ENCODE data around the gene PHF14.

The PHF14 gene

DNA sequence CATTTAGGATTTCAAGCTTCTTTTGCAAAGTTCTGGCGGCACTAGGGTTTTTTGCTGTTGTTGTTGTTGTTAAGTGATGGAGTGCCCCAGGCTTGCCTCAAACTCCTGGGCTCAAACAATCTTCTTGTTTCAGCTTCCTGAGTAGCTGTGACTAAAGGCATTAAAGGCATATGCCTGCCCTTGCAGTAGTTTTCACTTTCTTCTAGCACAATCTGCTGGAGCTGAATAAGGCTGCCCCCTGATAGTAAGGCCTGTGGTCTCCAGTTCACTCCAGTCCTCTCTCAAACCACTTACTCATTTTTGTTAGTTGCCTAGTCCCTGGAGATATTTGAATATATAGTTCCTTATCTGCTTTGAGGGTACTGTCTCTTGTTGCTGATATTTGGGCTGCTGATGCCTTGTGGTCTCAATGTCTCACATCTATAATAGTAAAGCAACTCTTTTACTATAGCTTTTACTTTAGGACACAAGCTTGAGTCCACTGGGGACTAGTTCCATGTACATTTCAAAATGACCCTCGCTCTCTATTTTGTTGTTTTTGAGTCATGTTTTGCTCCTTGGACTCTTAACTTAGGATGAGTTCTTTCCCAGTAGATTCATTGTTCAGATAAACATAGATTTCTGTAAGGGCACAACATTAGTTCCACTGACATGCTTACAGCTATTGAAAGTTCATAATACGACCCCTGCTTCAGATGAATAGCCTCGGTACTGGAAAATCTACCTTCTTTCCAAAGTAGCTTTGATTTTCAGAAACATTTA, 25.5 kb downstream of the PHF14 start:
- TF ChIP-seq, protein P1, sequence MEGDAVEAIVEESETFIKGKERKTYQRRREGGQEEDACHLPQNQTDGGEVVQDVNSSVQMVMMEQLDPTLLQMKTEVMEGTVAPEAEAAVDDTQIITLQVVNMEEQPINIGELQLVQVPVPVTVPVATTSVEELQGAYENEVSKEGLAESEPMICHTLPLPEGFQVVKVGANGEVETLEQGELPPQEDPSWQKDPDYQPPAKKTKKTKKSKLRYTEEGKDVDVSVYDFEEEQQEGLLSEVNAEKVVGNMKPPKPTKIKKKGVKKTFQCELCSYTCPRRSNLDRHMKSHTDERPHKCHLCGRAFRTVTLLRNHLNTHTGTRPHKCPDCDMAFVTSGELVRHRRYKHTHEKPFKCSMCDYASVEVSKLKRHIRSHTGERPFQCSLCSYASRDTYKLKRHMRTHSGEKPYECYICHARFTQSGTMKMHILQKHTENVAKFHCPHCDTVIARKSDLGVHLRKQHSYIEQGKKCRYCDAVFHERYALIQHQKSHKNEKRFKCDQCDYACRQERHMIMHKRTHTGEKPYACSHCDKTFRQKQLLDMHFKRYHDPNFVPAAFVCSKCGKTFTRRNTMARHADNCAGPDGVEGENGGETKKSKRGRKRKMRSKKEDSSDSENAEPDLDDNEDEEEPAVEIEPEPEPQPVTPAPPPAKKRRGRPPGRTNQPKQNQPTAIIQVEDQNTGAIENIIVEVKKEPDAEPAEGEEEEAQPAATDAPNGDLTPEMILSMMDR (conservative IDR thresholded peaks at IDR 0.05; ENCODE audit: control insufficient read depth, insufficient read depth, low read depth, low read length) = no peak
- DNase-seq (ENCODE audit: low read depth) = no peak

DNA sequence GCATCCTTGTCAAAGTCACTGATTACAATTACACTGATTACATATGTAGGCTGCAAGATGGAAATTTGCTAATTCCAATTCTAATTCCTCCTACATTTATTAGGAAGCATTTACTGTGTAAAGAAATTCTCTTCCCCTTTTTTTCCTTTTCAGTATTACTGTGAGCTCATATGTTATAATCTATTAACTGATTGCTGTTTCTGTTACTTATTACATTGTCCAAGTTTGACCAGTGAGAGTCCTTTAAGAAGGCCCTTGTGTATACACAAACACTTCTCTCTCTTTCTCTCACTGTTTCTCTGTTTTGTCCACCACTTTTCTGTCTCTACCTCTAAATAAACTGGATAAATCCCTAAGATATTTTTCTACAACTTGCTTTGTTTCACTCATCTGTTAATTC, 31.5 kb downstream of the PHF14 start:
- no peak for DNase-seq (ENCODE audit: low read depth)
- H3K4me3 ChIP-seq (ENCODE audit: control insufficient read depth, low read depth, low read length) = no peak overlapping the region
- TF ChIP-seq, protein P1 (conservative IDR thresholded peaks at IDR 0.05; ENCODE audit: control insufficient read depth, insufficient read depth, low read depth, low read length) = no peak

More for the DNA sequence above, 25.5 kb downstream of the PHF14 start:
- H3K4me3 ChIP-seq (ENCODE audit: control insufficient read depth, low read depth, low read length) = no peak overlapping the region

DNA sequence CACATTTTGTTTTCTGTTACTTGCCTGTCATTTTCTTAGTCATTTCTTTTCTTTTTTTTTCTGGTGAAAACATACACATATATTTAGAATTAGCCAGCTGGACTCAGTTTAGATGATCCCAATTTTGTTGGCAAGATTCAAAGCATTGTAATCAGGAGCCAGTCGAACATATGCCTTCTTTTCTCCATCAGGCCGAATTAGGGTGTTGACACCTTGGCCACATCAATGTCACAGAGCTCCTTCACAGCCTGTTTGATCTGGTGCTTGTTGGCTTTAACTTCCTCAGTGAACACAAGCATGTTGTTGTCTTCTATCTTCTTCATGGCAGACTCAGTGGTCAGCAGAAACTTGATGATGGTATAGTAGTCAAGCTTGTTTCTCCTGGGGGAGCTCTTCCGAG, 32.6 kb downstream of the PHF14 start:
- H3K4me3 ChIP-seq (ENCODE audit: control insufficient read depth, low read depth, low read length) = no peak overlapping the region
- TF ChIP-seq, protein P1 (conservative IDR thresholded peaks at IDR 0.05; ENCODE audit: control insufficient read depth, insufficient read depth, low read depth, low read length) = no peak
- DNase-seq (ENCODE audit: low read depth) = no peak

DNA sequence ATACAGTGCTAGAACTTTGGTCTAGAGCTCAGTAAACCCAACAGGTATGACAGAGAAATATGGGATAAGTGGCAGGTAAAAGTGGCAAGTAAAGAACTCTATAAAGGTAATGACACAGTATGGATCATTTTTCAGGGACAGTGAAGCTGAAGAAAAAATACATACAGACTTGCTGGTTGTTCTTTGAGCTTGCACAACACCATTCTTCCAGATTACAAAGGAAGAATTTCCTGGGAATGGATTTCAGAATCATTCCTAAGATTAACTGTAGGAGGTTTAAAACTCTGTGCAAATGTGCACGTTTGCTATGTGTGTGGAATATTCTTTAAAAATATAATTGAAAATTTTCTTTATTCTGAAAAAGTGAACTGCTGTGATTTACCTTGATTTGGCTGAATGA, 36.0 kb downstream of the PHF14 start:
- no peak overlapping the region for H3K4me3 ChIP-seq (ENCODE audit: control insufficient read depth, low read depth, low read length)
- no peak for DNase-seq (ENCODE audit: low read depth)
- TF ChIP-seq, protein P1 (conservative IDR thresholded peaks at IDR 0.05; ENCODE audit: control insufficient read depth, insufficient read depth, low read depth, low read length) = no peak

DNA sequence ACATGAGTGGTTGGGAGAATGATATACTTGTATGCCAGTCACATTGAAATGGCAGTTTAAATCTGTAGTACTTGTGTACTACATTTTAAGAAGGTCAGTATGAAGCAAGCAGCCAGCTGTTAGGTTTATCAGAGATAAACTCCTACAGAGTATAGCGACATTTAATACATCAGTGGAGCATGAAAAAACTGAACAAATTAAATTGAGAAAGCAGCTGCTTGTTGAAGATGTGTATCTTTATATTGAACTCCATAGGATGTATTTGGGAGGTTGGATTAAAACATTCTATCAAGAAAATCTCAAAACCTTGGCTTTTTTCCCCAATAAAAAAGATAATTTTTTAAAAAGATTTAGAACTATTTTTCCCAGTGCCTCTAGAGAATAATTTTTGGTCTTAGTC, 47.8 kb downstream of the PHF14 start:
- no peak for DNase-seq (ENCODE audit: low read depth)
- TF ChIP-seq, protein P1 (conservative IDR thresholded peaks at IDR 0.05; ENCODE audit: control insufficient read depth, insufficient read depth, low read depth, low read length) = no peak

DNA sequence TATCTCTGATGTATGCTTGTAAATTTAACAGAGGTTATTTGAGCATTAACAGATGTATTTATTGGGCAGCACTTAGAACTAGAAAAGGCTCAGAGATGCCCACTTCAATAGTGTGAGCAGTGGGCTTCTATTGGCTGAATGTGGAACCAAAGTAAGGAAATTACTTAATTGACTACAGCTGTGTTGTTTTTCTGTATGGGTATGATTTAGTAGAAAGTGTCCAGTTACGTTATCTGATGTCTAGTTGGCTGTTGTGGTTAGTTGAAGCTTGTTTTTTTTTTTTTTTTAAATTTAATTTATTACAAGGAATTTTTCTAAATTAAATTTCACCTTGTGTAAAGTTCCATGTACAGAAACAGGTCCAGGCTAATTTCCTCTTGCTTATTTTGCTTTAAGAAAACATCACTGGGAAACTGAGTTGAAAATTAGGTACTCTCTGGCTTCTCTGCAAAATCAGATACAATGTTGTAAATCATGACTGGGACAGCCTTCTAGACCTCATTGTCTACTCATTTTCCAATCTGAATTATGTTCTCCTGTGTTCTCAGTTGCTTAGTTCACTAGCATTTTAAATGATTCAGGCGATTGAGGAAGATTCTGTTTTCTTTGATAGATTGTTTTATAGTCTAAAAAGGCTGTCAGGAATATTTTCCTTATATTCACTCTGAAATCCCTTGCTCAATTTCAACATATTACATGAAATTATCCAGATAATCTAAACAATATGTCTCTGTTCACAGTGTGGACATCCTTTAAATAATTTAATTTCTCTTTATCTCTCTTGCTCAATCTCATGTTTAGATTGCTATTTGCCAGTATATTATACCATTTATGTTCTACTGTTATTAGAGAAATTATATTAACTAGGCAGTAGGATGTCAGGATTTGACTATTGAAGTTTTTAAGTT, 53.0 kb downstream of the PHF14 start:
- TF ChIP-seq, protein P1 (conservative IDR thresholded peaks at IDR 0.05; ENCODE audit: control insufficient read depth, insufficient read depth, low read depth, low read length) = no peak

More for the DNA sequence above, 47.8 kb downstream of the PHF14 start:
- H3K4me3 ChIP-seq (ENCODE audit: control insufficient read depth, low read depth, low read length) = no peak overlapping the region

More for the DNA sequence above, 53.0 kb downstream of the PHF14 start:
- DNase-seq (ENCODE audit: low read depth) = peak; percentile 38
- H3K4me3 ChIP-seq (ENCODE audit: control insufficient read depth, low read depth, low read length) = no peak overlapping the region

Measured in fibroblast of mammary gland (primary cell).